Measurements from ENCODE around the gene ZMYND10. TPM values are rescaled to one million over a fixed set of nuclear protein-coding genes. Genes with fewer than 3 reads are reported as not detected.
A peak's percentile ranks its signal among the peaks of the same experiment; 100 is the strongest.

Gene ZMYND10
- 0.09 and 0.62 TPM in 2 replicates for total RNA-seq (2014; rRNA removed; shearing (Covaris generic))

DNA sequence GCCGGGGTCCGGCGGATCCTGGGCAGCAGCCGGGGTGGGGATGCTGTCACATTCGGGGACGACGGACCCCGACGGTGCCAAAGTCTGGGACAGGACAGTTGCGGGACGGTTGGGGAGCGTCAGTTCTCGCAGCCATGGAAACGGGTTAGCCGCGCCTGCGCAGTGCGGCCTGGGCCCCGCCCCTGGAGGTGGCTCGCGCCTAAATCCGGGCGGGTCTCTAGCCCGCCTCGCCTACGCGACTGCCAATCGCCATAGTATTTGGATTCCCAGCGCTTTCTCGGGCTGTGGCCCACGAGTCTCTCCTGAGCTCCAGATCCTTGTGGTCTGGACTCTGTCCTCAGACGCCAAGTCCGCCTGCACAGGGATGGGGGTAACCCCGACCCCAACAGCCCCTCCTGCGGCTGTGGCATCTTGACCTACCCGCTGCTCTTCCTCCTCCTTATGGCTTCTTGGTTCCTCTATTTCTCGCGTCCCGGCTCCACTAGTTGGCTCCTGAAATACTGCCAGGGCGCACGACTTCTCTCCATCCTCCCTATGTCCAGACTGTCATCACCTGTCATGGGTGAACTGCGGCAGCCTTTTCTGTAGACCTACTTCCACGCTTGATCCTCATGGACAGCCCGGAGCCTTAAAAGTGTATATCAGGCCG lies at the start of gene ZMYND10:
Gene ZMYND10 (minus strand): TSS at position 147 of the 649 bp plus-strand sequence. CDS start 153 bp downstream, outside the sequence.
- no peak for DNase-seq (ENCODE audit: low spot score)

DNA sequence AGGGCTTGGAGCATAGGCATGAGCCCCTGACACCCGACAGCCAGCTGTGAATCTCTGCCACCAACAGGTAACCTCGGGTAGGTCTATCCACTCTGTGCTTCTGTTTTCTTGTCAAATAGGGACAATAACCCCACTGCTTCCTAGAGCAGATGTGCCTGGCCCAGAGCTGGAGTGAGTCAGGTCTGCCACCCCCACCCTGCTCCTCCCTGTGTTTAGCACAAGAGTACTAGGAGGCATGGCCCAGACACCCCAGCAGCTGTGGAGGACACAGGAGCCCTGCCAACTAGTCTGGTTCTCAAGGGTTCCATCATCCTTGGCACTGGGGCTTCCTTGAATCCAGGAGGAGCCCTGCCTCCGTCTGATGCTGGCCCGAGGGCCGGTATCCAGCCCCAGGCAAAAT lies 47.5 kb upstream of the ZMYND10 start:
- DNase-seq (ENCODE audit: low spot score): no peak

DNA sequence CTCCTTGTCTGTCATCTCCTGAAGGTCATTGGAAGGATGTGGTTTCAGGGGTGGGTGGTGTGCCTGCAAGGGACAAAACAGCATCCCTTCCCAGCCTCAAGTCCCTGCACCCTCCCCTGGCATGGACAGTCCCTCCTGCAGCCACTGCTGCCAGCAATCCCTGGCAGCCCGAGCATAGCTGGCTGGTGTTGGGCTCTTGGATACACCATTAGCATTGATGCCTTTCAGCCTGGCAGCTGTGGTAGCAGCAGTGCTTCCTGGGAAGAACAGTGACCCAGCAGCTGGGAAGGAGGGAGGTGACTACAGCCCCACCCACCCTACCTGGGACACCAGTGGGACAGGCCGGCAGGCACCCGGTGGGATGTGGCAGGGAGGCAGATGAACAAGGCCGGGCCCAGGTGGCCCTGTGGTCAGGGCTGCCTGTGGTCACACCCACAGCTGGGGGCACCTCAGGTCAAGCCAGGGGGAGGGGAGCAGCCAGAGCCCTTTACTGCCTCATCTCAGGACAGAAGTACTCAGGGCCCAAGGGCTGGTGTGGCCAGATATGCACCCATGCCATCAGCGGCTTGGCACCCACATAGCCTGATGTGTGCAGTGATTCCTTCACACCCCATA lies 46.7 kb upstream of the ZMYND10 start:
- DNase-seq (ENCODE audit: low spot score): no peak

DNA sequence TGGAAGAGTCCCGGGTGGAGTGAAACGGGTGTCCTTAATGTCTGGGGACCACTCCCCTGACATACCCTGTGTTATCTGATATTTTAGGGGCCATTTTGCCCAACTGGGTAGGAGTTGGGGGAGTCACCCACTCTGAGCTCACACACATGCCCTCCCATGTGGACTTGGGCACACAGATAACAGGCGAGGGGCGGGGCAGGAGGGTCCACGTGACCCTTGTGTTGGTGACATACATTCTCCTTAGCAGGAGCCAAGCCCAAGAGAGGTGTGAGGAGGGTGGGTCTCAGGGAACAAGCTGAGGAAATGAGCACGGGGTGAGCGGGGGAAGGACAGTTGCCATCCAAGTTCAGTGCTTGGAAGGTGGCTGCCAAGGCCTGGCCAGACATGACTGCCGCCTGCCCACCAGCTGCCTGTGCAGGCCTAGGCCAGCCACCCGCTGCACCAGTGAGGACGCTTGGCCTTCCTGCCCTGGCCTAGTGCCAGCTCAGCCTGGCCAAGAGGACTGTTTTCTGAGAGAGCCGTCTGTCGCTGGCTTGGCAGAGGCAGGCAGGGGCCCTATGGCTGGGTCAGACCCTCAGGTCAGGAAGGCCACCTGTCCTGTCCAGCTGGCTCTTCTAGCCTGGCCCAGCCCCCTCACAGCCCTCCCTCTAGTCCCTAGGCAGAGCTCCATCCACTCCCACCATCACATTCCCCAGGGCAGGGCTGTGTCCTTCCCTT lies 45.1 kb upstream of the ZMYND10 start:
- DNase-seq (ENCODE audit: low spot score): no peak

DNA sequence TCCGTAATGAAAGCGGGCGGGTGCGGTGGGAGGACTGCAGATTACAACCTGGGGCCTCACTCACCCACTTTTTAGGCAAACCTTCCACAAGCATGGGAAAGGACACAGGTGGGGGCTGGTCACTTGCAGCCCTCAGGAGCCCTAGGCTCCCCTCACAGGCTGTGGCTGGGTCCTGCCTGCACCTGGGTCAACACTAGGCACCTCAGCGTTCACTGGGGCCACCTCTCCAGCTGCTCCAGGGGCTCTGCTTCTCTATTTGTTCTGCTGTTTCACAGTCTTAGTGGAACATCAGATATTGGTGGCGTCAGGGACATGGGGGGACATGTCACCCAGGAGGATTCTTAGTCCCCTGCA lies 43.9 kb upstream of the ZMYND10 start:
- DNase-seq (ENCODE audit: low spot score): no peak

DNA sequence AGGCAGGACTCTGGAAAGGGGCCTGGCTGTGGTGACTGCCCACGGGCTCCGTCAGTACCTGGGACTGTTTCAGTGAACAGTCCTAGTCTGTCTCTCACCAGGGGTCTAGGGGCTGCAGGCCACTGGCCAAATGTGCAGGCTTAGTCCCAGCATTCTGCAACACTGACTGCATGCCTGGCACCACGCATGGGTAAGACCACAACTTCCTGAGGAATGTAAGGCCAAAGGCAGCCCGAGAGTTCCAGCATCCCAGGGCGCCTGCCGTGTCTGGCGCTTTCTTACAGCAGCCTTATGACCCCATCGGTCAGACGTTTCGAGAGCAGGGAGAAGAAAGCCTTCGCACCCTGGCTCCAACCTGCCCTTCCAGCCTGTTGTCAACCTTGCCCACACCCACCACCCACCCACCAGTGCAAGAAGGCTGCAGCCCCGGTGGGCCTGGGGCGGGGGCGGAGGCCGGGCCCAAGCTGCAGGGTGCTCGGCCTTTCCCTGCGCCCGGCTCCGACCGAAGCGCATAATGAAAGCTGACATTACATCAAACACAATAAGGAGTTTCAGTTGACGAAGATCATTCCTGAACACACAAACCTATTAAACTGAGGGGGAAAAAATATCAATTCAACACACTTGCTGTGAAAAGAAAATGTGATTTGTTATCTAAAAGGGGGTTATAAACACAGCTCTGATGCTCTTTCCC lies 43.3 kb upstream of the ZMYND10 start:
- peak; percentile 29 for DNase-seq (ENCODE audit: low spot score)

DNA sequence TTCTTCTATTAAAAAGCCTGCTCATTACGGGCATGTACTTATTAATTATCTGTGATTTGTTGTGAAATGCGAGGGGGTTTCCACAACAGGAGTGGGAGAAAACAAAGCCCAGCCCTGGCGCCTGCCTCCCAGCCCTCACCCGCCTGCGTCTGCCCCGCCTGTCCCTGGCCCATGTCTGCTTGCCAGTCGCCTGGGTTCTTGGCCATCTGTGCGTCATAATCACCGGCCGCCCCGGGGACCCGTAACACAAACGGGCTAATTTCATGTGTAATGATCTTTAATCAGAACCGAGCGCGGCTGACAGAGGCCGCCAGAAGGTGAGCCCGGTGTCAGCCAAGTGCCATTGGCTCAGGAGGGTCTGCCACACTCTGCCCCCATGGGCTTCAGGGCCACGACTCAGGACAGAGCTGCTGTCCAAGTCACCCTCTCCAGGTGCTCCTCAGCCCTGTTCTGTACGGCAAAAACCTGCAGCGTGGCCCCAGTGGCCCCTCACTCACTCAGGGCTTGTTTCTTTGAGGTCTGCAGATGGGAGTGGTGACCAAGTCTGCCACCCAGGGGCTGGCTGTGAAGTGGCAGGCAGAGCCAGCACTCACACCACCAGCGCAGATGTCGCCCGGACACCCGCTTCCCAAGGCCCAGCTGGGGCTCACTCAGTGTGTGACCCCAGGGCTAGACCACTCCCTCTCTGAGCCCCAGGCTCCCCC lies 42.6 kb upstream of the ZMYND10 start:
- DNase-seq (ENCODE audit: low spot score): no peak

DNA sequence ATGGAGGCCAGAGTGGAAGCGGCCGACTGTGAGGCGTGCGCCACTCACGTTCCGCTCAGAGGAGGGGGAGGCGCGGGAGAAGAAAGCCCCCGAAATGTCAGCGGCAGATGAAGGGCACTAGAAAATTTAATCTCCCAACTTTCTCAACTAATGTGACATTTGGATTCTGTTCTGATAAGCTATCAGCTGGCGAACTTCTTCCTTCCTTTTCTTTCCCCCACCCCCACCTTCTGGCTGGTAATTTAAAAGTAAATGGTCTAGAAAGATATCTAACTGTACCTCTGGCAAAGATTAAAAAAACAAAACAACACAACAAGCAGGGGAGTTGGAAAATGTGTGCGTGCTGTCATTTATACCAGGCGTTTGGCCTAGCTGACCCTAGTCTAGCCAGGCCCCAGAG lies 40.2 kb upstream of the ZMYND10 start:
- no peak for DNase-seq (ENCODE audit: low spot score)

DNA sequence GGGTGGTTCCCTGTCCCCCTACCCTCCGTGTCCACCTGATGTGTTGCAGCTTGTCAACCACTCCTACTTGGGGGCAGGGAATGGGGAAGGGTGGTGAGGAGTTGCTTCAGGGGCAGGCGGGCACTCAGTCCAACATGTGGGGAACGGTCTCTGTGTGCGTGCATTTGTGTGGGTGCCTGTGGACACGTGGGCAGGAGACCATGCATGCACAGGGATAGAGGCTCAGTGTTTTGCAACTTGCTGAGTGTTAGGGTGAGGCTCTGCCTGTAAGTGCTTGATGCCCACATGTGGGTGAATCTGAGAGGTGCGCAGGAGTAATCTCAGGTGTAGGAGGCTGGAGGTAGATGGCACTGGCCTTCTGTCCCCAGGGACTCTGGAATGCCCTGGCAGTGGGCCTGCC lies 38.2 kb upstream of the ZMYND10 start:
- DNase-seq (ENCODE audit: low spot score): no peak

DNA sequence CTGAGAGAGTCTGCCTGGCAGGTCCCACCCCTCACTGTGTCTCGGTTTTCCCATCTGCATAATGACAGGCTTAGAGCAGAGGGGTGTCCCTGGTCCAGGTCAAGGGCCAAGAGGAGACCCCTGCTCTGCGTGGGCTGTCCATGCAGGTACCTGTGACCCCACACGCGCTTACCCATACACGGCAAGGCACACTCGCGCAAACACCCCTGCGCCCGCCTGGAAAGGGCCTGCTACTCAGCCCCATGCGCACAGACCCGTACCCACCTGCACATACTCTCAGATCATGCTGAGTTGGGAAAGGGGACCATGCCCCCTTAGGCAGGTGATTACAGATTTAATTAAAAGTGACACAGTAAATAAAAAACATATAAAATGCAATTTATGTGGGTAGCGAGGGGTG lies 37.2 kb upstream of the ZMYND10 start:
- DNase-seq (ENCODE audit: low spot score): no peak

DNA sequence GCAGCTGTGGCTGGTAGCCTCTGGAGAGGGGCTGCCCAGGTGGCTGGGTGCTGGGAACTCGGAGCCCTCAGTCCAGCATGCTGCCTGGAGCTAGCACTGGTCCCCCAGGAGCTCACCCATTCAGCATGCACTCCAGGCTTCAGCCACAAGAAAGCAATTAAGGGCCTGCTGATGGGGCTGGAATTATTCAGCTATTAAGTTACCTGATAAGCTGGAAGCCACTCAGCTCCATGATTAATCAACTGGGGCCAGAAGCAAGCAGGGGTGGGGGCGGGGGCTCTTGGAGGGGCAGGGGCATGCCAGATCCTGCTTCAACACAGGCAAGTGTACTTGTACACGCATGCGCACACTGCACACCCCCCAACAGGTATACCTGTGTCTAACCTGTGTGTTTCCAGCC lies 35.9 kb upstream of the ZMYND10 start:
- DNase-seq (ENCODE audit: low spot score): no peak

DNA sequence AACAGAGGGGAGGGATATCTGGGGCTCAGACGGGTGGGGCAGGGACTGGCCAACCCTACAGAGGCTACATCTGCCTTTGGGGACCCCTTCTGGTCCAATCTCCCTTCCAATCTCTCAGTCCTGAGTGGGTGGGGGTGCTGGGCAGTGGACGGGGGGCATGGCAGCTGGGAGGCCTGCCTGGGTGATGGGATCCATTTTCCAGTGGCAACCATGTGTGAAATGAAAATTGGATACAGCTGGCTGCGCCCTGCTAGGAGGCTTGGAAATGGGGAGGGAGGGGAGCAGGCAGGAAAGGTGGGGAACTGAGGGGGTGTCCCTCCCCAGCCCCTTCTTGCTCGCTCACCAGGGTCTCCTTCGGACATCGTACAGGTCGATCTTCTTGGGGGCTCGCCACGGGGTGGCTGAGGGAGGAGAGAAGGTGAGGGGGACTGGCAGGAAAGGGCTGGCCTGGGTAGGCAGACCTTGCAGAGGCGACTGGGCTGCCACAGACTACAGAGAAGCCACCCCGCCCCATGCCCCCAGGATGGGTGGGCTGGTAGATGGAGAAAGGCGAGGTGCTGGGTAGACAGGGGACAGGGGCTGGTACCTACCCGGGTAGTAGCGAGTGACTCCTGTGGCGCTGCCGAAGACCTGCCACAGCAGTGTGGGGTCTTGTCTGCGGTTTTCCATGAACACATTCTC lies 35.0 kb upstream of the ZMYND10 start:
- DNase-seq (ENCODE audit: low spot score): no peak

DNA sequence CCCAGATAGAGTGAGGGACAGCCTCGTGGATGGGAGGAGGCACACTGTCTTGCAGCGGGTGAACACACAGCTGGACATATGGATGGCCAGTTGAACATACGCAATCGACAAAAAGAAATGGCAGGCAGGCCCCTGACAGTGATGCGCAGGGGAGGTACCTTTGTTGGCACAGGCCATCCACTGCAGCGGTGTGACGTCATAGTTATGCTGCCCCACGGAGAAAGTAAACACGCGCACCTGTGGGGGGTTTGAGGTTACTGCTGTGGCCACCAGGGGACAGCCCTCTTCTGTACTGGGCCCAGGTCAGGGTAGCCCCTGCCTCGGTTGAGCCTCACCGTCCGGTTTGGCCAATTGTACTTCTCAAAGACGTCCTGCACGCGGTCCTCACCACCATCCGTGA lies 33.2 kb upstream of the ZMYND10 start:
- DNase-seq (ENCODE audit: low spot score): no peak

DNA sequence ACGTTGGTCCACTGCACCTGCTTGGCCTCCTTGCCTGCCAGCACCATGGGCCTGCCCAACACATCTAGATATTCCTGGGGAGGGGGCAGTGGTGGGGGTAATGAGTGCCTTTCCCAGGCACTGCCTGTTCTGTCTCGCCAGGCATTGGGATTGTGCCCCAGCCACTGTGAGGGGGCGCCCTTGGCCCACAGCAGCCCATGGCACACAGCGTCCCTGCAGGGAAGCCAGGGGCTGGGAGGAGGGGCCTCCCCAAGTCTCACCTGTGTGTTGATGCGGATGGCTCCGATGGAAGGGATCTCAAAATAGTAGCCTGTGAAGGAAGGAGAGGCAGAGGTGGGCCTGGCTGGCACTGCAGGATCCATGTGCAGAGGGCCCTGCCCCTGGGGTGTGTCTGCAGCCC lies 32.5 kb upstream of the ZMYND10 start:
- no peak for DNase-seq (ENCODE audit: low spot score)

DNA sequence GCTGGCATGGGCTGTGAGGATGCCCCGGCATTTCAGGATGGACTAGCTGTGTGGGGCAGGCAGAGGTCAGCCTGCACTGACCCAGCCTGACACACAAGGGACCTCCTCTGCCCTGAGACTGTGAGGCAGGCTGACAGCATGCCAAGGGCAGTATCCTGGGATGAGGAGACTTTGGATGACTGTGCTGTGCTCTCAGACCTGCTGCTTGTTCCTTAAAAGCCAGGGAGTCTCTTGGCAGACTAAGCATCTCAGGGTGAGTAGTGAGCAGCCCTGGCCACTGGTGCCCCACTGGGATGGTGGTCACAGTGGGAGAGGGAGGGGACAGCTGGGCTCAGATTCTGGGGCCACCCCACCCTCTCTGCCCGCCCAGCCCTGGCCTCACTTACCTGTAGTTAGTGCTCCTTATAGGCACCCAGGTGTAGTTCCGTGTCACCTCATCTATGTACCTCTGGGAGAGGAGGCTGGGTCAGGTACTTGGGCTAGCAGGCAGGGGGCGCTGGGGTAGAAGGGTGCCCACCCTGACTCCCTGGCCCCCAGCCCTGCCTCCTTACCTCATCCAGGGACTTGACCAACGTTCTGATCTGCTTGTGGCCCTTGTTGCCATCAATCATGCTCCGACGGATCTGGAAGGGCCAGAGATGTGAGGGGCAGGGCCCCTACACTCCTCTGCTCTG lies 29.9 kb upstream of the ZMYND10 start:
- no peak for DNase-seq (ENCODE audit: low spot score)

DNA sequence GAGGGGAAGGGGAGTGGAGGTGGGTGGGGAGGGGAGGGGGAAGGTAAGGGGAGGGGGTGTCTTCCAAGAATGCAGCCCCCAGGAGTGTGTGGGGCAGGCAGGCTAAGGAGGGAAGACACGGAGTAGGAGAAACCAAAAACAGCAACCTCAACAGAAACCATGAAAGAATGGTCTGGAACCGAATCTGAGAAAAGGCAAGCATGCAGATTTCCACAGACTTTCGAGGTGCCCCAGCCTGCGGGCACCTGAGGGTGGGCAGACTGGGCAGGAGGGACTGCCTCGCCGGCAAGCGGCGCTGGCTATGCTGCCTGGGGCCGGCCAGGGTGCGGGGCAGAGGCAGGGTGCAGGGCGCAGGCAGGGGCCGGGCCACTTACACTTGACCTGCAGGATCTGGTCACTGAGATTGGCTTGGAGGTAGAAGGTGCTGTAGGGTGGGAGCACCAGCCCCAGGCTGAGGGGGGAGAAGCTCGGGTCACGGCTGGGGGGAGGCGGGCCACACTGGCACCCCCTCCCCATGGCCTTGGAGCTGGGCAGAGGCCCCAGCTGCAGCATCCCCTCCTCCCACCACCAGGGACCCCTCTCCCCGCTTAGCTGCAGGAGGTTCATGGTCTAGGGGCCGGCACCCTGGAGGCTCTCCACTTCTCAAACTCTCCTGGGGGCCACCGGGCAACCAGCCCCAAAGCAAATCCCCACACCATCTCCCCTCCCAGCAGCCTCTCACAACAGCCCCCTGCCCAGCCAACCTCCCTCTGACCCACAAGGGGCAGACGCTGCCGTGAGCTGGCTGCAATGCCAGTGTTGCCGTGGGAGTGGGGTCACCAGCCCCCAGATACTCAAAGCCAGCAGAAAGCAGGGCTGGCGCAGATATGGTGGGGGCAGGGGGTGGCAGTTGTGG lies 29.1 kb upstream of the ZMYND10 start:
- DNase-seq (ENCODE audit: low spot score): no peak

DNA sequence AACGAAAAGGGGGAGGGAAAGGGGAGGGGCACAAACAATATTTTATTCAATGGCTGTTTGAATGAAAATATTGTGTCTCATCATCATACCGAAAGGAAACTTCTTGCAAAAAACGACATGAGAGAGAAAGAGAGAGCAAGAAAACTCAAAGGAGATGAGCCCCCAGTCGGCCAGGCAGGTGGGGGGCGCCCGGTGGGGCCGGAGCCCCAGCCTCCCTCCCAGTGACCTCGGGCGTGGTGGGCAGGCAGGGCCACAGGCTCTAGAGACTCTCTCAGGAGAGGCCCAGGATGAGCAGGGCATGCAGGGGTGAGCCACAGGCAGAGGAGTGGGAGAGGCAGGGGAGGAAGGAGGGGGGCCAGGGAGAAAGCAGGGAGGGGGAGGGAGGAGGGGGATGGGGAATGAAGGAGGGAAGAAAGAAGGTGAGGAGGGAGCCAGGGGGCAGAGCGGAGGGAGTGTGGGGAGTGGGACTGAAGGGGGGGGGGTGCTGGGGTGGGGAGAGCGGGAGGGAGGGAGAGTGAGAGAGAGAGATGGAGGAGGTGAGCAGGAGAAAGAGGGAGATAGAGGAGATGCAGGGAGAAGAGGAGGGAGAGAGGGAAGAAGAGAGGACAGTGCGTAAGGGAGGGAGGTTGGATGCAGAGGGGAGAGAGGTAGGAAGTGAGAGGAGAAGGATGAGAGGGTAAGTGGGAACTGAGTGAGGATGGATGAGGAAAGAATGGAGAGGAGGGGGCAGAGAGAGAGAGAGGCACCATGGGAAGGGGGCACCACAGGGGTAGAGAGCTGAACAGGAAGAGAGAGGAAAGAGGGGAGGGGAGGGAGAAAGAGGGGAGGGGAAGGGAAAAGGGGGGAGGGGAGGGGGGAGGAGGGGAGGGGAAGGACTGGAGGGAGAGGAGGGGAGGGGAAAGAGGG lies 27.9 kb upstream of the ZMYND10 start:
- DNase-seq (ENCODE audit: low spot score): no peak

DNA sequence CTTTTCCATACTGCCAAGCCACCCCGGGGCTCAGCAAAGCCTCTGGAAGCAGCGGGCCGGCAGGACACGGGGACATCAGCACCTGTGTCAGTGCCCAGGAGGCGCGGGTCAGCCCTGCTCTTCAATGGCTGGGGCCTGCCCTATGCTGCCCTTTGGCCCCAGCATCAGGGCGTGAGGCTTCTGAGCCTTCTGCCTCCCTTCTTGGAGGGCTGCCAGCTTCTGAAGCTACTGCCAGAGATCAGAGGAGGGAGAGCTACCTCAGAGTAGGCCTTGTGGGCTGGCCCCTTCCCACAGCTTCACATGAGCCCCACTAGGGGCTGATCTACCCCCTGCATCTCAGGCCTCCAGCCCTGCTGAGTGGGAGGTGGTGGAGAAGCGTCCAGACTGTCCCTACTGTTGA lies 26.8 kb upstream of the ZMYND10 start:
- no peak for DNase-seq (ENCODE audit: low spot score)
